ENCODE results near the gene PTTG1IP. TPM values are rescaled to one million over a fixed set of nuclear protein-coding genes. Genes with fewer than 3 reads are reported as not detected.

The PTTG1IP gene
- total and polyA plus RNA-seq, 2 donors (not counting 1 experiment from before 2014, with no cell fraction given), result 30.7 to 58.6 TPM

- Histone ChIP-seq H3K4me3 (ENCODE audit: control extremely low read depth in 1 of 5, extremely low read depth in 1 of 5, insufficient read depth in 1 of 5, low read depth in 2 of 5, low read length in 4 of 5) (no peak overlapping the region), H2AFZ (ENCODE audit: insufficient read depth, low read depth, low read length, poor library complexity, severe bottlenecking) (no peak overlapping the region), H3K27ac (ENCODE audit: low read length in 2 of 2) (no peak overlapping the region), H3K9ac (ENCODE audit: low read length) (no peak overlapping the region), H3K9me3 (ENCODE audit: control extremely low read depth in 1 of 3, control insufficient read depth in 2 of 3, insufficient read depth in 1 of 3, low read length in 2 of 3) (no peaks in the 10 kb centered on the region), H3K27me3 (replicated peaks in 1 of 4; ENCODE audit: control extremely low read depth in 1 of 4, control insufficient read depth in 3 of 4, insufficient read depth in 4 of 4, low read length in 3 of 4) (peaks cover 0 to 8% (median 0%) of the 10 kb centered on the region in 4 experiments), H3K4me2 (replicated peaks; ENCODE audit: low read depth, low read length, poor library complexity, severe bottlenecking) (no peak overlapping the region), H3K4me1 (ENCODE audit: control insufficient read depth in 2 of 2, insufficient read depth in 2 of 2, low read length in 2 of 2) (peaks cover 6 to 14% of the 10 kb centered on the region in 2 donors), H3K36me3 (replicated peaks in 1 of 2; ENCODE audit: control extremely low read depth in 1 of 2, control insufficient read depth in 1 of 2, extremely low read depth in 1 of 2, insufficient read depth in 2 of 2, low read length in 1 of 2) (no peaks in the 10 kb centered on the region), H4K20me1 (ENCODE audit: control insufficient read depth, insufficient read depth, low read length, poor library complexity, severe bottlenecking) (no peaks in the 10 kb centered on the region), H3K79me2 (ENCODE audit: control insufficient read depth, insufficient read depth, low read length) (no peaks in the 10 kb centered on the region)
- TF ChIP-seq CTCF (IDR thresholded peaks at IDR 0.05) (no peak), EZH2 (IDR thresholded peaks at IDR 0.05; ENCODE audit: borderline replicate concordance, insufficient read depth, low read depth, low read length, poor library complexity, severe bottlenecking) (no peak)
- Mint-ChIP-seq H3K27ac (no peak overlapping the region), H3K4me1 (peaks cover 19% of the 10 kb centered on the region), H3K27me3 (peaks cover 2% of the 10 kb centered on the region), H3K4me3 (no peak overlapping the region), H3K9me3 (ENCODE audit: insufficient read depth) (no peaks in the 10 kb centered on the region)
- ATAC-seq (ENCODE audit: low read depth), result no peak
- DNase-seq, result no peak
- ChIA-PET CTCF (no interaction called here), POLR2A (no interaction called here)
- WGBS (ENCODE audit: insufficient coverage), result 89% methylated on average over 25 of the region's 26 CpGs
- intact Hi-C loops (cut with micrococcal nuclease), result no loop called here
These were observed 39.1 kb downstream of the PTTG1IP start for GRCh38 chr21:44834231-44834950.

- ChIA-PET POLR2A (no interaction called here), CTCF (no interaction called here)
- no peaks in the 10 kb centered on the region for H3K79me2 ChIP-seq (ENCODE audit: control insufficient read depth, insufficient read depth, low read length)
- H3K4me1 ChIP-seq (ENCODE audit: control insufficient read depth in 2 of 2, insufficient read depth in 2 of 2, low read length in 2 of 2), result peaks cover 6 to 14% of the 10 kb centered on the region in 2 donors
- peaks cover 0 to 4% (median 0%) of the 10 kb centered on the region in 4 experiments for H3K27me3 ChIP-seq (replicated peaks in 1 of 4; ENCODE audit: control extremely low read depth in 1 of 4, control insufficient read depth in 3 of 4, insufficient read depth in 4 of 4, low read length in 3 of 4)
- H3K9me3 ChIP-seq (ENCODE audit: control extremely low read depth in 1 of 3, control insufficient read depth in 2 of 3, insufficient read depth in 1 of 3, low read length in 2 of 3), result peaks cover 0 to 6% (median 5%) of the 10 kb centered on the region in 3 donors
- ATAC-seq (ENCODE audit: low read depth) (no peak), DNase-seq (no peak)
- H4K20me1 ChIP-seq (ENCODE audit: control insufficient read depth, insufficient read depth, low read length, poor library complexity, severe bottlenecking), result no peaks in the 10 kb centered on the region
- H3K4me3 ChIP-seq (ENCODE audit: control extremely low read depth in 1 of 5, extremely low read depth in 1 of 5, insufficient read depth in 1 of 5, low read depth in 2 of 5, low read length in 4 of 5), result no peak overlapping the region
- WGBS (ENCODE audit: insufficient coverage), result 88% methylated on average over 2 of the region's 5 CpGs
- H3K4me2 ChIP-seq (replicated peaks; ENCODE audit: low read depth, low read length, poor library complexity, severe bottlenecking), result no peak overlapping the region
- Mint-ChIP-seq H3K4me3 (no peak overlapping the region), H3K4me1 (peaks cover 20% of the 10 kb centered on the region), H3K27ac (no peak overlapping the region), H3K9me3 (ENCODE audit: insufficient read depth) (peaks cover 2% of the 10 kb centered on the region), H3K27me3 (no peaks in the 10 kb centered on the region)
- TF ChIP-seq CTCF (IDR thresholded peaks at IDR 0.05) (no peak), EZH2 (IDR thresholded peaks at IDR 0.05; ENCODE audit: borderline replicate concordance, insufficient read depth, low read depth, low read length, poor library complexity, severe bottlenecking) (no peak)
- intact Hi-C loops (cut with micrococcal nuclease), result no loop called here
- no peak overlapping the region for H2AFZ ChIP-seq (ENCODE audit: insufficient read depth, low read depth, low read length, poor library complexity, severe bottlenecking)
- H3K36me3 ChIP-seq (replicated peaks in 1 of 2; ENCODE audit: control extremely low read depth in 1 of 2, control insufficient read depth in 1 of 2, extremely low read depth in 1 of 2, insufficient read depth in 2 of 2, low read length in 1 of 2), result no peaks in the 10 kb centered on the region
- H3K9ac ChIP-seq (ENCODE audit: low read length), result no peak overlapping the region
- no peak overlapping the region for H3K27ac ChIP-seq (ENCODE audit: low read length in 2 of 2)
These were observed 39.8 kb downstream of the PTTG1IP start for GRCh38 chr21:44833663-44834062.
